Mesothelial cell of epicardium (in vitro differentiated cells): ENCODE data around the gene TUBA4B. TPM values are rescaled to one million over a fixed set of nuclear protein-coding genes. Genes with fewer than 3 reads are reported as not detected.

ENCODE experiments used
- DNase-seq, 2 experiments: peaks; one replicate each; pipeline ENCODE4 v3.0.0; 2021; ENCODE audit warnings: low spot score in 2 of 2; ENCODE audit not compliant: unreplicated experiment in 2 of 2
- H3K27ac Mint-ChIP-seq: 2 replicates; pipeline ENCODE4 v1.8.0; 2021; ENCODE audit warnings: mixed read lengths
- H3K27me3 Mint-ChIP-seq: 2 replicates; pipeline ENCODE4 v1.8.0; 2021; ENCODE audit warnings: low read depth, mixed read lengths
- H3K36me3 Mint-ChIP-seq: 2 replicates; pipeline ENCODE4 v1.8.0; 2021; ENCODE audit warnings: mixed read lengths
- H3K4me1 Mint-ChIP-seq: 2 replicates; pipeline ENCODE4 v1.8.0; 2021; ENCODE audit warnings: mixed read lengths
- H3K4me3 Mint-ChIP-seq: 2 replicates; pipeline ENCODE4 v1.8.0; 2021; ENCODE audit warnings: mild to moderate bottlenecking, moderate library complexity, mixed read lengths
- H3K9me3 Mint-ChIP-seq: 2 replicates; pipeline ENCODE4 v1.8.0; 2021; ENCODE audit warnings: mixed read lengths
- total RNA-seq: library from RNA; stranded (reverse); gene quantifications from 3 replicates; pipeline ENCODE4 v1.2.1, GENCODE V29; 2021
- TF ChIP-seq, protein P1 (sequence below): fragments of 200-600 bp; sonication (generic); IDR thresholded peaks from one replicate; pipeline ENCODE4 v1.5.0; 2021; ENCODE audit warnings: antibody characterized with exemption; ENCODE audit not compliant: unreplicated experiment

The TUBA4B gene
- total RNA-seq, 1 donor from 2014 or later: not detected

DNA sequence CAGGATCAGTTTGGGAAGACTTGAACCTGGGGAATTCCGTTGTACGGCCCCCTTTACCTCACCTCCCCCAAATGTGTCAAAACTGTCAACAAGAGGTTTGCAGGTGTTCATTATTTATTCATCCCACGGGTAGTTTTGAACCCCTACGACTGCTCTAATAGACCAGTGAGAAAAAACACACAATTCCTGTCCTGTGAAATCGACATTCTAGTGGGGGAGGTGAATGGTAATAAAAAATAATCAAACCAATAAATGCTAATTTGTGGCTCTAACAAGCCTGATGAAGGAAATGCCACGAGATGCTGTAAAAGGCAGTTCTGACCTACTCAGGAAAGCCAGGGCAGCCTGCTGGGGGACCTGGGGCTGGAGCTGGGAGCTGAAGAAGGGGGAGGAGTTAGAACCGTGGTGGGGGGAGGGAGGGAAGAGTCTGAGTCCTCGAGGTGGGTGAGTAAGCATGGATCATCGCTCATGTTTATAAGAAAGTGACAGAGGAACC is 25.7 kb downstream of the TUBA4B start:
- H3K4me1 Mint-ChIP-seq: peaks cover 40% of the 10 kb centered on the region
- TF ChIP-seq, protein P1, sequence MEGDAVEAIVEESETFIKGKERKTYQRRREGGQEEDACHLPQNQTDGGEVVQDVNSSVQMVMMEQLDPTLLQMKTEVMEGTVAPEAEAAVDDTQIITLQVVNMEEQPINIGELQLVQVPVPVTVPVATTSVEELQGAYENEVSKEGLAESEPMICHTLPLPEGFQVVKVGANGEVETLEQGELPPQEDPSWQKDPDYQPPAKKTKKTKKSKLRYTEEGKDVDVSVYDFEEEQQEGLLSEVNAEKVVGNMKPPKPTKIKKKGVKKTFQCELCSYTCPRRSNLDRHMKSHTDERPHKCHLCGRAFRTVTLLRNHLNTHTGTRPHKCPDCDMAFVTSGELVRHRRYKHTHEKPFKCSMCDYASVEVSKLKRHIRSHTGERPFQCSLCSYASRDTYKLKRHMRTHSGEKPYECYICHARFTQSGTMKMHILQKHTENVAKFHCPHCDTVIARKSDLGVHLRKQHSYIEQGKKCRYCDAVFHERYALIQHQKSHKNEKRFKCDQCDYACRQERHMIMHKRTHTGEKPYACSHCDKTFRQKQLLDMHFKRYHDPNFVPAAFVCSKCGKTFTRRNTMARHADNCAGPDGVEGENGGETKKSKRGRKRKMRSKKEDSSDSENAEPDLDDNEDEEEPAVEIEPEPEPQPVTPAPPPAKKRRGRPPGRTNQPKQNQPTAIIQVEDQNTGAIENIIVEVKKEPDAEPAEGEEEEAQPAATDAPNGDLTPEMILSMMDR: no peak
- H3K9me3 Mint-ChIP-seq: no peaks in the 10 kb centered on the region
- DNase-seq: no peak
- H3K27me3 Mint-ChIP-seq: no peaks in the 10 kb centered on the region
- H3K4me3 Mint-ChIP-seq: peak overlapping the region; percentile 85
- peaks cover 8% of the 10 kb centered on the region for H3K36me3 Mint-ChIP-seq
- H3K27ac Mint-ChIP-seq: peak overlapping the region; percentile 95

DNA sequence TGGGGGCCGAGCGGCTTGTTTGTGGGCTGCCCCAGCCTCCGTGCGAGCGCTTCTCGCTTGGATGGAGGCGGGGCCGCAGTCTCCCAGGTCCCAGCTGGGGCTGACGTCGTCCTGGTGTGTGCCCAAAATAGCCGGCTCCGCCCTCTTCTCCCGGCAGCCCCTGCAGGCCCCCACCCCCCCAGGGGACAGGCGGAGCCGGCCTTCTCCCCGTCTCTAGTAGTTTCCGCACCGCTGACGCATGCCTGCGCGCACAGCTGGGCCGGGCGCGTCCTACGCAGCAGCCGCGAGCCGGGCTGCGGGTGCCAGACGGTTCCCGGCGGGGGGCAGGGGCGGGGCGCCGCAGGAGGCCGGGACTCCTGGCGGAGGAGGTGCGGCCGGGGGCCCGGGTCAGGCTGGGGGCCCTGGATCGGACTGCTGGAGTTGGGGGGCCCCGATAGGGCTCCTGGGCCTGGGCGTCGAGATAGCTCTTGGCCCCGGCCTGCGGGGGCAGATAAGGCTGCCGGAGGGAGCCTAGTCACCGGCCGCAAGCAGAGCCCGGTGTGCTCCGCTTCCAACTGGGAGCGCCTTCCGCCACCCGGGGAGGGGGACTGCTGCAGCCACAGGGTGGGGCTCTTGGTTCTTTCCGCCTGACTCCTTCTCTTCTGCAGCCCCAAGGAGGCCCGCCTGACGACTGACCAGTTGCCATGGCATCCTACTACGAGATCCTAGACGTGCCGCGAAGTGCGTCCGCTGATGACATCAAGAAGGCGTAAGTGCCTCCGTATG is 26.3 kb downstream of the TUBA4B start, which contains the start of gene DNAJB2:
Gene DNAJB2, plus strand, starts transcription at position 216 of the 765 bp plus-strand sequence. Its CDS starts 468 bp downstream, at position 684.
- H3K27me3 Mint-ChIP-seq: no peaks in the 10 kb centered on the region
- H3K4me3 Mint-ChIP-seq: peak within 1 kb of the TSS; percentile 85
- DNase-seq: peak; percentile 96 to 97
- H3K9me3 Mint-ChIP-seq: no peaks in the 10 kb centered on the region
- H3K27ac Mint-ChIP-seq: peak within 1 kb of the TSS; percentile 95
- TF ChIP-seq, protein P1: peak; percentile 12
- peaks cover 10% of the 10 kb centered on the region for H3K36me3 Mint-ChIP-seq
- peaks cover 34% of the 10 kb centered on the region for H3K4me1 Mint-ChIP-seq

GRCh38 chr2:219279916-219280516 is 27.0 kb downstream of the TUBA4B start:
- TF ChIP-seq, protein P1: no peak
- no peaks in the 10 kb centered on the region for H3K27me3 Mint-ChIP-seq
- H3K9me3 Mint-ChIP-seq: no peaks in the 10 kb centered on the region
- H3K27ac Mint-ChIP-seq: peak overlapping the region; percentile 86
- peak overlapping the region; percentile 85 for H3K4me3 Mint-ChIP-seq
- DNase-seq: no peak
- H3K4me1 Mint-ChIP-seq: peaks cover 27% of the 10 kb centered on the region
- H3K36me3 Mint-ChIP-seq: peaks cover 10% of the 10 kb centered on the region

DNA sequence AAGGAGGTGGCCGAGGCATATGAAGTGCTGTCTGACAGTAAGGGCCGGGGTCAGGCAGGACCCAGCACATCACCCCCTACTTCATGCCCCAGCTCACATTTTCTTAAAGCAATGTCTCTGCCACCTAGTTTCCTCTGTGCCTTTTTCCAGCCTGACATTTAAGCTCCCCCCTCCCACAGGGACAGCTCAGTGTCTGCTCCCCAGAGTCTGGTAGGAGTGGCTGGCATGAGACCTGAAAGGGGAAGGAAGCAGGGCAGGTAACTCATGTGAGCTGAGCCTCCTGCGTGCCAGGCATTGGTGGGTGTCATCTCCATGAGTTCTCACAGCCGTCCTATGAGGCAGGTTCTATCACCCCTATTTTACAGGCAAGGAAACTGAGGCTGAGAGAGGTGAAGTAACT is 27.6 kb downstream of the TUBA4B start:
- H3K4me1 Mint-ChIP-seq: peaks cover 27% of the 10 kb centered on the region
- TF ChIP-seq, protein P1: no peak
- H3K4me3 Mint-ChIP-seq: peak overlapping the region; percentile 85
- H3K27ac Mint-ChIP-seq: no peak overlapping the region
- H3K9me3 Mint-ChIP-seq: no peaks in the 10 kb centered on the region
- no peak for DNase-seq
- H3K36me3 Mint-ChIP-seq: peaks cover 10% of the 10 kb centered on the region
- H3K27me3 Mint-ChIP-seq: no peaks in the 10 kb centered on the region

- no peaks in the 10 kb centered on the region for H3K9me3 Mint-ChIP-seq
- TF ChIP-seq, protein P1: no peak
- no peaks in the 10 kb centered on the region for H3K27me3 Mint-ChIP-seq
- peaks cover 10% of the 10 kb centered on the region for H3K36me3 Mint-ChIP-seq
- peaks cover 32% of the 10 kb centered on the region for H3K4me1 Mint-ChIP-seq
- H3K27ac Mint-ChIP-seq: no peak overlapping the region
- DNase-seq: no peak
- no peak overlapping the region for H3K4me3 Mint-ChIP-seq
These were observed 28.5 kb downstream of the TUBA4B start for GRCh38 chr2:219281588-219281987.
